Measurements from ENCODE around the gene TPRA1. TPM values are rescaled to one million over a fixed set of nuclear protein-coding genes. Genes with fewer than 3 reads are reported as not detected.
A peak's percentile ranks its signal among the peaks of the same experiment; 100 is the strongest.

The TPRA1 gene
- total RNA-seq, 4 donors from 2014 or later, result 28.1 to 47.3 (median 34.1) TPM

GRCh38 chr3:127628788-127629466 is 38.4 kb upstream of the TPRA1 start, which contains the start of gene PODXL2:
Gene PODXL2 (plus strand): TSS chr3:127629185. CDS start chr3:127629220, 35 bp downstream.
- Histone ChIP-seq H3K4me1 (peaks cover 0 to 14% (median 11%) of the 10 kb centered on the region in 4 donors), H3K27me3 (no peaks in the 10 kb centered on the region), H3K27ac (no peak within 1 kb of the TSS), H3K9me3 (no peaks in the 10 kb centered on the region), H3K4me3 (peak within 1 kb of the TSS; percentile 39 to 67 (median 58)), H3K36me3 (no peaks in the 10 kb centered on the region)
- DNase-seq, result peak in 2 of 3 donors; percentile 63 to 75
- TF ChIP-seq POLR2A (IDR thresholded peaks at IDR 0.05) (no peak), CTCF (IDR thresholded peaks at IDR 0.05) (no peak)

DNA sequence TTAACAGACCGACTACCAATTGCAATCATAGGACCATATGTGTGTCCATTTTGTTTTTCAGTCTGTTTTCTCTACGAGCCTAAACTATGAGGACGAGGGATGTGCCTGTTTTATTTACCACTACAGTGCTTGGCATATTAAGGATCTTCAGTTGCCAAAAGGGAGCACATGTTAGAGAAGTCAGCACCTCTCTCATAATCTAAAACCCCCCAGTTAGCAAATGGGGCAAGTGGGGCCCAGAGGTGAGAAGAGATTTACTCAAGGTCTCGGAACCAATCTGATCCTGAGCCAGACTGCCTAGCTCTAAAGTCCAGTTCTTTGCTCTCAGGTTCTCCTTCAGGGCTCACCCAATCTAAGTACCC is 37.9 kb upstream of the TPRA1 start:
- no peak overlapping the region for H3K4me3 ChIP-seq
- H3K36me3 ChIP-seq, result no peaks in the 10 kb centered on the region
- H3K9me3 ChIP-seq, result no peaks in the 10 kb centered on the region
- no peak for DNase-seq
- peaks cover 0 to 14% (median 11%) of the 10 kb centered on the region in 4 donors for H3K4me1 ChIP-seq
- no peak for TF ChIP-seq POLR2A (IDR thresholded peaks at IDR 0.05)
- TF ChIP-seq CTCF (IDR thresholded peaks at IDR 0.05), result no peak
- H3K27ac ChIP-seq, result no peak overlapping the region
- H3K27me3 ChIP-seq, result no peaks in the 10 kb centered on the region

GRCh38 chr3:127625821-127626220 is 35.3 kb upstream of the TPRA1 start:
- H3K27me3 ChIP-seq, result no peaks in the 10 kb centered on the region
- no peak for DNase-seq
- peaks cover 0 to 7% (median 0%) of the 10 kb centered on the region in 3 donors for H3K36me3 ChIP-seq
- no peak overlapping the region for H3K27ac ChIP-seq
- H3K4me3 ChIP-seq, result no peak overlapping the region
- peaks cover 0 to 14% (median 11%) of the 10 kb centered on the region in 4 donors for H3K4me1 ChIP-seq
- TF ChIP-seq POLR2A (IDR thresholded peaks at IDR 0.05), result no peak
- no peak for TF ChIP-seq CTCF (IDR thresholded peaks at IDR 0.05)
- no peaks in the 10 kb centered on the region for H3K9me3 ChIP-seq

DNA sequence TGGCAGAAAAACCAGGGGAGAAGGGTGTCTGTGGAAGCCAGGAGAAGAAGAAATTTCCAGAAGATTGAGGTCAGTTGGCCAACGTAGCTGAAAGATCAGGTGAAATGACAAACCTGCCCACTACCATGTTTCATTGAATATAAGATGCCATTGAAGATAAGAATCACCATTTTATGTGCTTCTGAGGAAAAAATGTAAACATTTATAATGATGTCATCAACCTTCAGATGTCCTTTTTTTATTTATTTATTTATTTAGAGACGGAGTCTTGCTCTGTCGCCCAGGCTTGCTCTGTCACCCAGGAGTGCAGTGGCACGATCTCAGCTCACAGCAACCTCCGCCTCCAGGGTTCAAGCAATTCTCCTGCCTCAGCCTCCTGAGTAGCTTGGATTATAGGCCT is 33.5 kb upstream of the TPRA1 start:
- H3K9me3 ChIP-seq, result no peaks in the 10 kb centered on the region
- TF ChIP-seq POLR2A (IDR thresholded peaks at IDR 0.05) (no peak), CTCF (IDR thresholded peaks at IDR 0.05) (no peak)
- H3K4me1 ChIP-seq, result no peaks in the 10 kb centered on the region
- H3K4me3 ChIP-seq, result no peak overlapping the region
- peaks cover 0 to 12% (median 0%) of the 10 kb centered on the region in 3 donors for H3K36me3 ChIP-seq
- no peak overlapping the region for H3K27ac ChIP-seq
- DNase-seq, result no peak
- H3K27me3 ChIP-seq, result no peaks in the 10 kb centered on the region

GRCh38 chr3:127622772-127623576 is 32.4 kb upstream of the TPRA1 start:
- Histone ChIP-seq H3K27me3 (no peaks in the 10 kb centered on the region), H3K4me1 (no peaks in the 10 kb centered on the region), H3K9me3 (no peaks in the 10 kb centered on the region), H3K4me3 (no peak overlapping the region), H3K27ac (no peak overlapping the region), H3K36me3 (peaks cover 0 to 12% (median 0%) of the 10 kb centered on the region in 3 donors)
- DNase-seq, result peak in 1 of 3 donors; percentile 19
- TF ChIP-seq POLR2A (IDR thresholded peaks at IDR 0.05) (no peak), CTCF (IDR thresholded peaks at IDR 0.05) (no peak)
